ENCODE measurements around the gene TAX1BP3. TPM values are rescaled to one million over a fixed set of nuclear protein-coding genes. Genes with fewer than 3 reads are reported as not detected.

Gene TAX1BP3
- total RNA-seq, 2 donors from 2014 or later: 212 to 227 TPM

- Histone ChIP-seq H3K4me3 (no peak overlapping the region), H3K9me3 (no peaks in the 10 kb centered on the region), H3K27ac (no peak overlapping the region), H3K27me3 (peaks cover 0 to 4% of the 10 kb centered on the region in 2 donors), H3K4me1 (no peaks in the 10 kb centered on the region), H3K36me3 (no peaks in the 10 kb centered on the region)
- TF ChIP-seq, protein P1, sequence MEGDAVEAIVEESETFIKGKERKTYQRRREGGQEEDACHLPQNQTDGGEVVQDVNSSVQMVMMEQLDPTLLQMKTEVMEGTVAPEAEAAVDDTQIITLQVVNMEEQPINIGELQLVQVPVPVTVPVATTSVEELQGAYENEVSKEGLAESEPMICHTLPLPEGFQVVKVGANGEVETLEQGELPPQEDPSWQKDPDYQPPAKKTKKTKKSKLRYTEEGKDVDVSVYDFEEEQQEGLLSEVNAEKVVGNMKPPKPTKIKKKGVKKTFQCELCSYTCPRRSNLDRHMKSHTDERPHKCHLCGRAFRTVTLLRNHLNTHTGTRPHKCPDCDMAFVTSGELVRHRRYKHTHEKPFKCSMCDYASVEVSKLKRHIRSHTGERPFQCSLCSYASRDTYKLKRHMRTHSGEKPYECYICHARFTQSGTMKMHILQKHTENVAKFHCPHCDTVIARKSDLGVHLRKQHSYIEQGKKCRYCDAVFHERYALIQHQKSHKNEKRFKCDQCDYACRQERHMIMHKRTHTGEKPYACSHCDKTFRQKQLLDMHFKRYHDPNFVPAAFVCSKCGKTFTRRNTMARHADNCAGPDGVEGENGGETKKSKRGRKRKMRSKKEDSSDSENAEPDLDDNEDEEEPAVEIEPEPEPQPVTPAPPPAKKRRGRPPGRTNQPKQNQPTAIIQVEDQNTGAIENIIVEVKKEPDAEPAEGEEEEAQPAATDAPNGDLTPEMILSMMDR (IDR thresholded peaks at IDR 0.05): peak; percentile 74 to 90
- DNase-seq (ENCODE audit: low spot score): no peak
These were observed 14.7 kb upstream of the TAX1BP3 start for GRCh38 chr17:3683054-3683511.

DNA sequence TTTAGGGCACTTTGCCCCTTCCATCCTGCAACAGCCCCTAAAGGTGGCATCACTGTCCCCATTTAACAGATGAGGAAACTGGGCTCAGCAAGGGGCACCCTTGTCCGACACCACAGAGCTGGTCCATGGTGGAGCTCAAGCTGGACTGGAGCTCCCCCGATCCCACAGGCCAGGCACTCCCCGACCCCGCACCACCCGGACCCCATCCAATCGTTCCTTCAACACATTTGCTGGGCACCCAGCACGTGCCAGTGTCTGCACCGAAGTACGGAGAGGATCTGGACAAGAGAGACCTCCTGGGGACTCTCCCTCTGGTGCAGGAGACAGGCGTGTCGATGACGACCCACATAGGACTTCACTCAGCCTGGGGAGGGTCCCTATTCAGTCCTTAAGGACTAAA is 13.7 kb upstream of the TAX1BP3 start:
- DNase-seq (ENCODE audit: low spot score): no peak
- H3K27me3 ChIP-seq: peaks cover 0 to 4% of the 10 kb centered on the region in 2 donors
- H3K27ac ChIP-seq: no peak overlapping the region

DNA sequence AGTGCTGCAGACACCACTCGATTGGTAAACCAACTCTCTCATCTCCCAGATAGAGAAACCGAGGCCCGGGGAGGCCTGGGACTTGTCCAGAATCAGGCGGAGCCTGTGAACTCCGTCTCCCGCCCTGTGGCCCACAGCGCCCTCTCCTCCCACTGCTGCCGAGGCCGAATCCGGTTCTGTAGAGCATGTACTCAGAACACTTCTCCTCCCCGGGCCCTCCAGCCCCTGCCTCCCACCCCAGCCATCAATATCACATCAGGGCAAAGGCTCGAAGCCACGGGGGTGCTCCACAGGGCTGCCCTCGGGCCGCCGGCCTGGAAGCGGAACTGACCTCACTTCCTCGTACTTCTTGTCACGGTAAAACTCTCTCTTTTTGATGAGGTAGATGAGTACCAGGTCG is 13.2 kb upstream of the TAX1BP3 start:
- no peaks in the 10 kb centered on the region for H3K4me1 ChIP-seq
- peaks cover 0 to 4% of the 10 kb centered on the region in 2 donors for H3K27me3 ChIP-seq
- H3K27ac ChIP-seq: no peak overlapping the region
- H3K36me3 ChIP-seq: no peaks in the 10 kb centered on the region
- no peak overlapping the region for H3K4me3 ChIP-seq
- TF ChIP-seq, protein P1 (IDR thresholded peaks at IDR 0.05): no peak
- DNase-seq (ENCODE audit: low spot score): no peak
- no peaks in the 10 kb centered on the region for H3K9me3 ChIP-seq

More for the DNA sequence above, 13.7 kb upstream of the TAX1BP3 start:
- no peaks in the 10 kb centered on the region for H3K36me3 ChIP-seq
- H3K4me3 ChIP-seq: no peak overlapping the region
- H3K9me3 ChIP-seq: no peaks in the 10 kb centered on the region
- TF ChIP-seq, protein P1 (IDR thresholded peaks at IDR 0.05): no peak
- H3K4me1 ChIP-seq: no peaks in the 10 kb centered on the region

DNA sequence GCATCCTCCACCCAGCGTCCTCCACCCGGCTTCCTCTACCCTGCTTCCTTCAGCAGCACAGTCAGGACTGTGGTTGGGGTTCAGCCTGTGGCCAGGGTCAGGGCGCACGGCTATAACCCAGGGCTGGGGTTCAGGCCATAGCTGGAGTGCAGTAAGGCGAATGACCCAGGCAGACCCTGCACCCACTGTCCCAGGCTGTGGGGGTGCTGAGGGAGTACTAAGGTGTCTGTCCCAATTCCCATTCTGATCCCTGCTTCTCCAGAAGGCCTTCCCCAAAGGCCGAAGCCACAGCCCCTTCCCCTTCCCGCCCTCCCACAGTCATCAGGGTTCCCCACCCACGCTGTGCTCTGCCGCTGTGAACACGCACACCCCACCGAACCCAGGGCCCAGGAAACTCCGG is 12.7 kb upstream of the TAX1BP3 start:
- no peaks in the 10 kb centered on the region for H3K9me3 ChIP-seq

DNA sequence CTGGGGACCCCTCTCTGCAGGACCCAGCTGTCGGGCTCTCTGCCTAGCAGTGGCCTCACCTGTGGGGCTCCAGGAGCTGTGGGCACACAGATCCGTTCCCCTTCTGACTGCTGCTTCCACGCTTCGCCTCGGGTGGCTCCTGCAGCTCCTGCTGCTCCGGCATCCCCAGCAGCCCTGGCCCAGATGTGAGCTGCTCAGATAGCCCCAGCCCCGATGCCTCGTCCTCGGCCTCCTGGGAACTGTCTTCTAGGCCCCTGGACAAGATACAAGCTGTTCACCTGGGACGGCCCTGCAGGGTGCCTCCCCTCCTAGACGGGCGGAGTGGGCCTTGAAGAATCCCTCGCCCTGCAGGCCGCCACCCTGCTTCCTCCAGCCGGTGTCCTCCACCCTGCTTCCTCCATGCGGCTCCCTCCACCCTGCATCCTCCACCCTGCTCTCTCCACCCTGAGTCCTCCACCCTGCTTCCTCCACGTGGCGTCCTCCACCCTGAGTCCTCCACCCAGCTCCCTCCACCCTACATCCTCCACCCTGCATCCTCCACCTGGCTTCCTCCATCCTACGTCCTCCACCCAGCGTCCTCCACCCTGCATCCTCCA is 11.3 kb upstream of the TAX1BP3 start:
- TF ChIP-seq, protein P1 (IDR thresholded peaks at IDR 0.05): no peak
- Histone ChIP-seq H3K4me3 (no peak overlapping the region), H3K27ac (no peak overlapping the region), H3K36me3 (no peaks in the 10 kb centered on the region), H3K4me1 (no peaks in the 10 kb centered on the region), H3K27me3 (no peaks in the 10 kb centered on the region), H3K9me3 (no peaks in the 10 kb centered on the region)
- no peak for DNase-seq (ENCODE audit: low spot score)

More for the DNA sequence above, 12.7 kb upstream of the TAX1BP3 start:
- no peaks in the 10 kb centered on the region for H3K4me1 ChIP-seq
- no peak overlapping the region for H3K4me3 ChIP-seq
- H3K27me3 ChIP-seq: peaks cover 0 to 4% of the 10 kb centered on the region in 2 donors
- H3K27ac ChIP-seq: no peak overlapping the region
- TF ChIP-seq, protein P1 (IDR thresholded peaks at IDR 0.05): no peak
- no peaks in the 10 kb centered on the region for H3K36me3 ChIP-seq
- no peak for DNase-seq (ENCODE audit: low spot score)
